ENCODE measurements around the gene AMOTL2.

AMOTL2 gene

DNA sequence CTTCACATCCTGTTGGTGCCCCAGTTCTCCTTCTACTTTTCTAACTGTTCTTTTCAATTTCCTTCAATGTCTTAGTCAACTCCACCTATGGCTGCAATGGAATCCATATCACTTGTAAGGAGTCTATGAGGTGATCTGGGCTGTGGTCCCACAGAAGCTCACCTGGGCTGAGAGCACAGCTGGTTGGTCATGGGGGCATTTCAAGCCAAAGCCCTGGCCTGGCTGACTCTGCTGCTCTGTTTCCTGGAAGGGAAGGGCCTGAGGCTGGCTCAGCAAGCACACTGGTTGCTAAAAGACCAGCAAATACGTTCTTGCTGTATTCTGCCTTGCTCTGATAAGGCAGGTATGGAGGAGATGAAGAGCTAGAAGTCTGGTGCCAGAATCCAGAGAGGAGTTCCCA, 29.0 kb downstream of the AMOTL2 start:
- H2BK15ac ChIP-seq (ENCODE audit: low read depth, poor library complexity, severe bottlenecking): no peak overlapping the region
- H3K4me2 ChIP-seq (ENCODE audit: low read length, poor library complexity, severe bottlenecking): no peak overlapping the region
- H3K14ac ChIP-seq (ENCODE audit: low read length in 2 of 2): no peak overlapping the region
- H4K8ac ChIP-seq (ENCODE audit: low read length): no peak overlapping the region
- no peak overlapping the region for H3K18ac ChIP-seq (ENCODE audit: low read depth in 1 of 2, low read length in 2 of 2)
- no peak overlapping the region for H4K91ac ChIP-seq (ENCODE audit: low read length)
- no peak overlapping the region for H3K9ac ChIP-seq (ENCODE audit: low read length)
- H2BK5ac ChIP-seq (ENCODE audit: low read depth, low read length, poor library complexity, severe bottlenecking): no peak overlapping the region
- H2AFZ ChIP-seq (ENCODE audit: low read depth, low read length): no peak overlapping the region
- peaks cover 12% of the 10 kb centered on the region for H3K4me1 ChIP-seq (ENCODE audit: control insufficient read depth, insufficient read depth, low read depth, low read length)
- H3K27ac ChIP-seq (ENCODE audit: low read length, poor library complexity, severe bottlenecking): no peak overlapping the region
- peak overlapping the region; percentile 31 for H2AK5ac ChIP-seq (ENCODE audit: low read length, severe bottlenecking)
- H3K27me3 ChIP-seq (ENCODE audit: control insufficient read depth in 1 of 2, insufficient read depth in 1 of 2, low read length in 2 of 2): no peaks in the 10 kb centered on the region
- H3K4ac ChIP-seq (ENCODE audit: low read depth in 1 of 2, low read length in 2 of 2): no peak overlapping the region
- H2BK12ac ChIP-seq (ENCODE audit: low read length in 2 of 2): no peak overlapping the region
- peaks cover 23% of the 10 kb centered on the region for H3K9me3 ChIP-seq (ENCODE audit: control insufficient read depth, low read length)
- no peaks in the 10 kb centered on the region for H3K36me3 ChIP-seq (ENCODE audit: control insufficient read depth in 1 of 2, insufficient read depth in 2 of 2, low read depth in 1 of 2, low read length in 2 of 2)
- no peak for DNase-seq
- H3K79me1 ChIP-seq (replicated peaks; ENCODE audit: low read length, poor library complexity, severe bottlenecking): no peaks in the 10 kb centered on the region
- H3K4me3 ChIP-seq (ENCODE audit: insufficient read depth in 1 of 2, low read depth in 1 of 2, low read length in 2 of 2): no peak overlapping the region
- 63% methylated on average over 1 of the region's 1 CpG for WGBS
- H3K23ac ChIP-seq (ENCODE audit: low read length in 2 of 2): no peak overlapping the region
- H2BK120ac ChIP-seq (ENCODE audit: low read depth, low read length): peak overlapping the region; percentile 35

DNA sequence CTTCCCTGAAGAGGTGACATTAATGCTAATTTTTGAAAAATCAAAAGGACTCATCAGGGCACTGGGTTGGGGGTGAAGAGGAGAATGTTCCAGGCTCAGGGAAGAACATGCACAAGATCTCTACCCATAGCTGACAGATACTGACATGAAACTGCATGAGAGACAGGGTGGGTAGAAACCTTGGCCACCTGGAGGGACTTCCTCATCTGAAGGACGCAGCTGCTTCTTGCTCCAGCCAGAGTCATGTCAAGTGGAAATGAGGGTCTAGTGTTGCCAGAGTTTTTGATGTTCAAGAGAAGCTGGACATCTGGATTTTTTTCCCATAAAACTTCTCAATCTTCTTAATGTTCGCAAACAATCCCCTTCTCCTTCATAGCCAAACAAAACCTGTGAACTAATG, 29.7 kb downstream of the AMOTL2 start:
- H3K9ac ChIP-seq (ENCODE audit: low read length): no peak overlapping the region
- no peak overlapping the region for H3K18ac ChIP-seq (ENCODE audit: low read depth in 1 of 2, low read length in 2 of 2)
- H3K9me3 ChIP-seq (ENCODE audit: control insufficient read depth, low read length): peaks cover 23% of the 10 kb centered on the region
- peaks cover 16% of the 10 kb centered on the region for H3K4me1 ChIP-seq (ENCODE audit: control insufficient read depth, insufficient read depth, low read depth, low read length)
- no peak for DNase-seq
- no peak overlapping the region for H4K8ac ChIP-seq (ENCODE audit: low read length)
- H3K4me2 ChIP-seq (ENCODE audit: low read length, poor library complexity, severe bottlenecking): no peak overlapping the region
- peak overlapping the region; percentile 13 for H2AK5ac ChIP-seq (ENCODE audit: low read length, severe bottlenecking)
- 87% methylated on average over 2 of the region's 2 CpGs for WGBS
- H4K91ac ChIP-seq (ENCODE audit: low read length): no peak overlapping the region
- no peaks in the 10 kb centered on the region for H3K27me3 ChIP-seq (ENCODE audit: control insufficient read depth in 1 of 2, insufficient read depth in 1 of 2, low read length in 2 of 2)
- H3K4ac ChIP-seq (ENCODE audit: low read depth in 1 of 2, low read length in 2 of 2): no peak overlapping the region
- no peak overlapping the region for H2BK120ac ChIP-seq (ENCODE audit: low read depth, low read length)
- no peaks in the 10 kb centered on the region for H3K36me3 ChIP-seq (ENCODE audit: control insufficient read depth in 1 of 2, insufficient read depth in 2 of 2, low read depth in 1 of 2, low read length in 2 of 2)
- H3K79me1 ChIP-seq (replicated peaks; ENCODE audit: low read length, poor library complexity, severe bottlenecking): no peaks in the 10 kb centered on the region
- H2AFZ ChIP-seq (ENCODE audit: low read depth, low read length): no peak overlapping the region
- H3K14ac ChIP-seq (ENCODE audit: low read length in 2 of 2): no peak overlapping the region
- H2BK15ac ChIP-seq (ENCODE audit: low read depth, poor library complexity, severe bottlenecking): peak overlapping the region; percentile 54
- H2BK12ac ChIP-seq (ENCODE audit: low read length in 2 of 2): no peak overlapping the region
- H3K23ac ChIP-seq (ENCODE audit: low read length in 2 of 2): no peak overlapping the region
- no peak overlapping the region for H3K27ac ChIP-seq (ENCODE audit: low read length, poor library complexity, severe bottlenecking)
- H2BK5ac ChIP-seq (ENCODE audit: low read depth, low read length, poor library complexity, severe bottlenecking): no peak overlapping the region
- no peak overlapping the region for H3K4me3 ChIP-seq (ENCODE audit: insufficient read depth in 1 of 2, low read depth in 1 of 2, low read length in 2 of 2)

DNA sequence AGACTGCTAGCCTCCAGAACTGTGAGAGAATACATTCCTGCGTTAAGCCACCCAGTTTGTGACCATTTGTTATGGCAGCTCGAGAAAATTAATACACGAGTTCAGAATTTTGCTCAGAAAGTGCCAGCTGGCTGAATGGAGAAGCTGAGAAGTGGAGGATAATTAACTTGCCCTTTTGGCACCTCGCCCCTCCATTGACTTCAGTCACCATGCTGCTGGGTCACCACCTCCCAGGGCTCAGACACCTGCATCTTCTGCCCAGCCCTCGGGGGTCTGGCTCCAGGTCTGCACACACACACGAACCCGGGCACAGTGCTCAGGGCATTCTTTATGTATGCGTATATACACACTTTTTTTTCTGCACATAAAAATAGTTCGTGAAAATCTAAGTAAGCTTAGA, 32.0 kb downstream of the AMOTL2 start:
- Histone ChIP-seq H3K9ac (ENCODE audit: low read length) (no peak overlapping the region), H3K4me3 (ENCODE audit: insufficient read depth in 1 of 2, low read depth in 1 of 2, low read length in 2 of 2) (no peak overlapping the region), H2AFZ (ENCODE audit: low read depth, low read length) (no peak overlapping the region), H3K27me3 (ENCODE audit: control insufficient read depth in 1 of 2, insufficient read depth in 1 of 2, low read length in 2 of 2) (no peaks in the 10 kb centered on the region), H3K14ac (ENCODE audit: low read length in 2 of 2) (peak overlapping the region in 1 of 2 experiments; percentile 80), H3K4me1 (ENCODE audit: control insufficient read depth, insufficient read depth, low read depth, low read length) (peaks cover 21% of the 10 kb centered on the region), H2BK120ac (ENCODE audit: low read depth, low read length) (no peak overlapping the region), H2BK15ac (ENCODE audit: low read depth, poor library complexity, severe bottlenecking) (no peak overlapping the region), H3K27ac (ENCODE audit: low read length, poor library complexity, severe bottlenecking) (no peak overlapping the region), H3K18ac (ENCODE audit: low read depth in 1 of 2, low read length in 2 of 2) (peak overlapping the region in 1 of 2 experiments; percentile 10), H4K8ac (ENCODE audit: low read length) (no peak overlapping the region), H3K4ac (ENCODE audit: low read depth in 1 of 2, low read length in 2 of 2) (no peak overlapping the region), H3K79me1 (replicated peaks; ENCODE audit: low read length, poor library complexity, severe bottlenecking) (no peaks in the 10 kb centered on the region), H2BK12ac (ENCODE audit: low read length in 2 of 2) (peak overlapping the region in 1 of 2 experiments; percentile 79), H2AK5ac (ENCODE audit: low read length, severe bottlenecking) (peak overlapping the region; percentile 61), H3K9me3 (ENCODE audit: control insufficient read depth, low read length) (peaks cover 18% of the 10 kb centered on the region), H4K91ac (ENCODE audit: low read length) (no peak overlapping the region), H3K4me2 (ENCODE audit: low read length, poor library complexity, severe bottlenecking) (no peak overlapping the region), H3K36me3 (ENCODE audit: control insufficient read depth in 1 of 2, insufficient read depth in 2 of 2, low read depth in 1 of 2, low read length in 2 of 2) (no peaks in the 10 kb centered on the region), H2BK5ac (ENCODE audit: low read depth, low read length, poor library complexity, severe bottlenecking) (no peak overlapping the region), H3K23ac (ENCODE audit: low read length in 2 of 2) (no peak overlapping the region)
- no peak for DNase-seq
- WGBS: 98% methylated on average over 9 of the region's 9 CpGs

DNA sequence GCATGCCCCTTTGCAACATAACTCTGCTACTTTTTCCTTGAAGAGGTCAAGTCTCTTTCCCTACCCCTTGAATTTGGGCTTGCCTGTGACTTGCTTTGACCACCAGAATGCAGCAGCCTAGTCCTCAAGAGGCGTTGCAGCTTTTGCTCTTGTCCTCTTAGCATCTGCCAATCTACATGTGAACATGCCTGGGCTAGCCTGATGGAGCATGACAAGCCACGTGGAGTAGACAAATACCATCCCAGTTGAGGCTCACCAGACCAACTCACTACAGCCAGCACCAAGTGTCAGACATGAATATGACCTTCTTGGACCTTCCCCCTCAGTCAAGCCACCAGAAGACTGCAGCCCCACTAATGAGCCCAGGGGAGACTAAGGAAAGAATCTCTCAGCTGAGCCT, 32.9 kb downstream of the AMOTL2 start:
- Histone ChIP-seq H2AFZ (ENCODE audit: low read depth, low read length) (no peak overlapping the region), H2BK5ac (ENCODE audit: low read depth, low read length, poor library complexity, severe bottlenecking) (no peak overlapping the region), H2BK120ac (ENCODE audit: low read depth, low read length) (no peak overlapping the region), H2AK5ac (ENCODE audit: low read length, severe bottlenecking) (peak overlapping the region; percentile 40), H3K9ac (ENCODE audit: low read length) (no peak overlapping the region), H3K23ac (ENCODE audit: low read length in 2 of 2) (no peak overlapping the region), H3K27ac (ENCODE audit: low read length, poor library complexity, severe bottlenecking) (no peak overlapping the region), H3K27me3 (ENCODE audit: control insufficient read depth in 1 of 2, insufficient read depth in 1 of 2, low read length in 2 of 2) (no peaks in the 10 kb centered on the region), H4K8ac (ENCODE audit: low read length) (peak overlapping the region; percentile 85), H4K91ac (ENCODE audit: low read length) (peak overlapping the region; percentile 15), H3K4me1 (ENCODE audit: control insufficient read depth, insufficient read depth, low read depth, low read length) (peaks cover 29% of the 10 kb centered on the region), H2BK15ac (ENCODE audit: low read depth, poor library complexity, severe bottlenecking) (no peak overlapping the region), H3K4me3 (ENCODE audit: insufficient read depth in 1 of 2, low read depth in 1 of 2, low read length in 2 of 2) (no peak overlapping the region), H3K18ac (ENCODE audit: low read depth in 1 of 2, low read length in 2 of 2) (peak overlapping the region; percentile 13 to 79), H3K79me1 (replicated peaks; ENCODE audit: low read length, poor library complexity, severe bottlenecking) (no peaks in the 10 kb centered on the region), H2BK12ac (ENCODE audit: low read length in 2 of 2) (peak overlapping the region in 1 of 2 experiments; percentile 11), H3K14ac (ENCODE audit: low read length in 2 of 2) (no peak overlapping the region), H3K36me3 (ENCODE audit: control insufficient read depth in 1 of 2, insufficient read depth in 2 of 2, low read depth in 1 of 2, low read length in 2 of 2) (no peaks in the 10 kb centered on the region), H3K4me2 (ENCODE audit: low read length, poor library complexity, severe bottlenecking) (no peak overlapping the region), H3K4ac (ENCODE audit: low read depth in 1 of 2, low read length in 2 of 2) (peak overlapping the region in 1 of 2 experiments; percentile 88), H3K9me3 (ENCODE audit: control insufficient read depth, low read length) (peaks cover 9% of the 10 kb centered on the region)
- WGBS: 67% methylated on average over 2 of the region's 2 CpGs
- no peak for DNase-seq
